ENCODE measurements around the gene CMTM8.

- no peak for TF ChIP-seq FOXK2 (IDR thresholded peaks at IDR 0.05)
- TF ChIP-seq RFX5 (IDR thresholded peaks at IDR 0.05; ENCODE audit: low read depth, low read length): no peak
- no peak for TF ChIP-seq CTCF (IDR thresholded peaks at IDR 0.05 in 2 of 3, conservative IDR thresholded peaks at IDR 0.05 in 1 of 3; ENCODE audit: control insufficient read depth in 2 of 3, extremely low read depth in 1 of 3, insufficient read depth in 1 of 3, low read depth in 3 of 3, low read length in 3 of 3)
- no peak for TF ChIP-seq GABPA (IDR thresholded peaks at IDR 0.05; ENCODE audit: low read depth)
- TF ChIP-seq MAX (IDR thresholded peaks at IDR 0.05; ENCODE audit: low read depth, low read length): no peak
- no peak for TF ChIP-seq SPI1 (IDR thresholded peaks at IDR 0.05; ENCODE audit: borderline replicate concordance, insufficient read depth, low read depth, low read length)
- no peak for TF ChIP-seq FOS (IDR thresholded peaks at IDR 0.05; ENCODE audit: borderline replicate concordance, extremely low read depth, insufficient read length)
Measured at GRCh38 chr3:32313723-32314473, 75.4 kb downstream of the CMTM8 start.
